Activated B cell treated with CpG ODN at 0.5 μM for 24 hours (primary cell): ENCODE data around the gene CHAT. TPM values are rescaled to one million over a fixed set of nuclear protein-coding genes. Genes with fewer than 3 reads are reported as not detected.

Source experiments
- ATAC-seq: fragments of 200-7000 bp; cut with Tn5 transposase; one replicate; pipeline ENCODE4 v1.10.0; 2021; ENCODE audit warnings: low read depth, mild to moderate bottlenecking, moderate library complexity
- CTCF ChIA-PET: fragments of 350-600 bp; sonication (Branson Sonifier 250); formaldehyde crosslinking; loops from one replicate; lab custom pipeline; 2021; ENCODE audit warnings: antibody characterized with exemption; lab: Charles Lee
- POLR2A ChIA-PET: fragments of 350-600 bp; sonication (Branson Sonifier 250); formaldehyde crosslinking; loops from one replicate; lab custom pipeline; 2021; ENCODE audit warnings: antibody characterized with exemption; lab: Charles Lee
- DNase-seq: peaks from one replicate; pipeline ENCODE4 v3.0.0; 2022
- H3K27ac Mint-ChIP-seq: one replicate; pipeline ENCODE4 v1.8.0; 2020; ENCODE audit warnings: mixed read lengths
- H3K27me3 Mint-ChIP-seq: one replicate; pipeline ENCODE4 v1.8.0; 2021; ENCODE audit warnings: mixed read lengths
- H3K36me3 Mint-ChIP-seq: one replicate; pipeline ENCODE4 v1.8.0; 2021; ENCODE audit warnings: low read depth, mixed read lengths
- H3K4me1 Mint-ChIP-seq: one replicate; pipeline ENCODE4 v1.8.0; 2021; ENCODE audit warnings: mixed read lengths
- H3K4me3 Mint-ChIP-seq: one replicate; pipeline ENCODE4 v1.8.0; 2020; ENCODE audit warnings: mild to moderate bottlenecking, mixed read lengths
- H3K9me3 Mint-ChIP-seq: one replicate; pipeline ENCODE4 v1.8.0; 2020; ENCODE audit warnings: mixed read lengths
- intact Hi-C: fragments of 100-400 bp; cut with micrococcal nuclease; formaldehyde crosslinking; loops from one replicate; pipeline ENCODE4 v1.15.1; 2024
- total RNA-seq: library from RNA; stranded (reverse); gene quantifications from 2 replicates; pipeline ENCODE4 v1.2.3, GENCODE V29; 2022
- TF ChIP-seq, protein P1 (sequence below): fragments of 200-600 bp; IDR thresholded peaks from one replicate; pipeline ENCODE4 v1.8.0; 2022; ENCODE audit warnings: antibody characterized with exemption, mild to moderate bottlenecking

CHAT gene
- total RNA-seq, 1 donor from 2014 or later = not detected

DNA sequence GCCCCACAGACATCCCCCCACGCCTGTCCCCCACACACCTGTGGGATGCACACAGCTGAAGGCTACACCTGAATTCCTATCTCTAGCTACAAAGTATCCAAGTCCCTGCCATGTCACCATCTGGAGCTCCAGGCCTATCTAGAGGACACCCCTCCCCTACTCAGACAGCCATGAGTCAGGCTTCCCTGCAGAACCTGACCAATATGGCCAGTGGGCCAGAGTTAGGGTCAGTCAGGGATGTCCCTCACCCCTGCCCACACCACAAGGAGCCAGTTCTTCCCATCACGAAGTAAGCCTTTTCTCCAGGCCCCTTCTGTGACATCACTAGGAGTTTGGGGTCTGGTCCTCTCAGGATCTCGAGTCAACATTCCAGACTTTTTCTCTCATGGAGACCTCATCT is 14.3 kb upstream of the CHAT start:
- no peaks in the 10 kb centered on the region for H3K4me1 Mint-ChIP-seq
- DNase-seq = no peak
- H3K4me3 Mint-ChIP-seq = no peak overlapping the region
- no peaks in the 10 kb centered on the region for H3K36me3 Mint-ChIP-seq
- intact Hi-C loops = no loop called here
- H3K27me3 Mint-ChIP-seq = peaks cover 31% of the 10 kb centered on the region
- H3K27ac Mint-ChIP-seq = no peak overlapping the region
- ATAC-seq = no peak
- ChIA-PET POLR2A (no interaction called here), CTCF (no interaction called here)
- H3K9me3 Mint-ChIP-seq = no peaks in the 10 kb centered on the region
- TF ChIP-seq, protein P1, sequence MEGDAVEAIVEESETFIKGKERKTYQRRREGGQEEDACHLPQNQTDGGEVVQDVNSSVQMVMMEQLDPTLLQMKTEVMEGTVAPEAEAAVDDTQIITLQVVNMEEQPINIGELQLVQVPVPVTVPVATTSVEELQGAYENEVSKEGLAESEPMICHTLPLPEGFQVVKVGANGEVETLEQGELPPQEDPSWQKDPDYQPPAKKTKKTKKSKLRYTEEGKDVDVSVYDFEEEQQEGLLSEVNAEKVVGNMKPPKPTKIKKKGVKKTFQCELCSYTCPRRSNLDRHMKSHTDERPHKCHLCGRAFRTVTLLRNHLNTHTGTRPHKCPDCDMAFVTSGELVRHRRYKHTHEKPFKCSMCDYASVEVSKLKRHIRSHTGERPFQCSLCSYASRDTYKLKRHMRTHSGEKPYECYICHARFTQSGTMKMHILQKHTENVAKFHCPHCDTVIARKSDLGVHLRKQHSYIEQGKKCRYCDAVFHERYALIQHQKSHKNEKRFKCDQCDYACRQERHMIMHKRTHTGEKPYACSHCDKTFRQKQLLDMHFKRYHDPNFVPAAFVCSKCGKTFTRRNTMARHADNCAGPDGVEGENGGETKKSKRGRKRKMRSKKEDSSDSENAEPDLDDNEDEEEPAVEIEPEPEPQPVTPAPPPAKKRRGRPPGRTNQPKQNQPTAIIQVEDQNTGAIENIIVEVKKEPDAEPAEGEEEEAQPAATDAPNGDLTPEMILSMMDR = no peak

DNA sequence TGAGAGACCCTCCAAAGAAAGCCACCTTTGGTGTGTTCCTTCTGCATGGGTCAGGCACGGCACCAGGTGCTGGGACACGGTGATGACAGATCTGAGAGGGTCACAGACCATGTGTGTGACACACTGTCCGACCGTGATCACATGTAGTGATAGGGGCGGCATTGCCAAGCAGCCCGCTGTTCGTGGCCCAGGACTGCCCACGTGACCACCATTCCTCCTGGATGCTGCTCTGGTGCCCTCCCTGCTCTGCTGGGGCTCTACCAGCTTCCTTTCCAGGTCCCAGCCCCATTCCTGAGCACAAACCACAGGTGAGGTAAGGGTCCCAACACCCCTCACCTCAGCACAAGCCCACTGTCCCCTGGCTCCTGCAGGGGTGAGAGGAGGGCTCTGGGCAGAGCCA is 13.8 kb upstream of the CHAT start:
- ATAC-seq (no peak), DNase-seq (no peak)
- ChIA-PET CTCF (no interaction called here), POLR2A (no interaction called here)
- no peak overlapping the region for H3K27ac Mint-ChIP-seq
- no peaks in the 10 kb centered on the region for H3K9me3 Mint-ChIP-seq
- H3K4me1 Mint-ChIP-seq = no peaks in the 10 kb centered on the region
- H3K36me3 Mint-ChIP-seq = no peaks in the 10 kb centered on the region
- TF ChIP-seq, protein P1 = no peak
- H3K4me3 Mint-ChIP-seq = no peak overlapping the region
- H3K27me3 Mint-ChIP-seq = peaks cover 34% of the 10 kb centered on the region
- intact Hi-C loops = no loop called here

DNA sequence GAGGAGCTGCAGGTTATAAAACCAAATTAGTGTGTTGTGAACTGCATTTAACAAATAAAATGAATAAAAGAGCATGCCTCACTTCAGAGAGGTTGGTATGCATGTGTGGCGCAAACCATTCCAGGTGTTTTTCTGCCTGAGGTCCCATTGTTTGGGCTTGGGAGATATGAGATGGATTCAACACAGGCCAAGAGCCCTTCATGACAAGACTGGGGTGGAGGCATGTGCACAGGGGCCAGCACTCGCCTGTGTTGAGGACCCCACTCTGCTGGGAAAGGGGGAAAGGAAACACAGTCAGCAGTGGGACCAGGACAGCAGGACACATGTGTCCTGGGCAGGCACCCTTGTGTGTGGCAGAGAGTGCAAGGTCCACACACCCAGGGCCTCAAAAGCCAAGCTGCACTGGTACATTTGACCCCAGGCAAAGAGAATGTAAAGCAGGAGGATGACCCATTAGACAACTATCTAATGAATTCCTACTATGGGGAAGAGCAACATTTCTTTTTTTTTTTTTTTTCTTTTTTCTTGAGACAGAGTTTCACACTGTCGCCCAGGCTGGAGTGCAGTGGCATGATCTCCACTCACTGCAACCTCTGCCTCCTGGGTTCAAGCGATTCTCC is 12.9 kb upstream of the CHAT start:
- ChIA-PET POLR2A (no interaction called here), CTCF (interaction anchor here (1.5 kb wide), 1 partner anchor 8 kb away, joined by 3 read pairs; no protein-coding TSS in a partner anchor)
- H3K9me3 Mint-ChIP-seq = no peaks in the 10 kb centered on the region
- DNase-seq (no peak), ATAC-seq (no peak)
- no peak overlapping the region for H3K27ac Mint-ChIP-seq
- intact Hi-C loops = no loop called here
- H3K4me3 Mint-ChIP-seq = no peak overlapping the region
- no peaks in the 10 kb centered on the region for H3K36me3 Mint-ChIP-seq
- H3K4me1 Mint-ChIP-seq = no peaks in the 10 kb centered on the region
- TF ChIP-seq, protein P1 = no peak
- peaks cover 40% of the 10 kb centered on the region for H3K27me3 Mint-ChIP-seq

DNA sequence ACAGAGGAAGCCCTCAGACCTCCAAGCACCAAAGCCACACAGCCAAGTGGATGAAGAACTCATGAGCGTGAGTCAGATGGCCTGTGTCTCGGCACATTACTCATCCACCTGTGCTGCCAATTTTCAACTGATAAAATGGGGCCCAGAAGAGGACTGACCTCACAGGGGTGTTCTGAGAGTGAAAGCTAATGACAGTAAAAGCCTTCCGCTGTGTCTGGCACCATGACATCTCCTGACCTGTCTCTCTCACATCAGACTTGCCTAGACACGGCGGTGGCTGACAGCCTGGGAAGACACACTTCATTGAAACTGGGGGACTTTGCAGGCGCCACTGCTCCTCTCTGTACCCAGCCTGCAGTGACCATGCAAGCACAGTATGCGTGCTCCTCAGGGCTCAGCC is 12.0 kb upstream of the CHAT start:
- ChIA-PET POLR2A (no interaction called here), CTCF (interaction anchor here (1.5 kb wide), 1 partner anchor 9 kb away, joined by 3 read pairs; no protein-coding TSS in a partner anchor)
- H3K4me1 Mint-ChIP-seq = peaks cover 3% of the 10 kb centered on the region
- H3K27ac Mint-ChIP-seq = no peak overlapping the region
- intact Hi-C loops = no loop called here
- no peaks in the 10 kb centered on the region for H3K9me3 Mint-ChIP-seq
- H3K4me3 Mint-ChIP-seq = no peak overlapping the region
- ATAC-seq (no peak), DNase-seq (no peak)
- H3K27me3 Mint-ChIP-seq = peaks cover 45% of the 10 kb centered on the region
- H3K36me3 Mint-ChIP-seq = no peaks in the 10 kb centered on the region
- TF ChIP-seq, protein P1 = no peak

DNA sequence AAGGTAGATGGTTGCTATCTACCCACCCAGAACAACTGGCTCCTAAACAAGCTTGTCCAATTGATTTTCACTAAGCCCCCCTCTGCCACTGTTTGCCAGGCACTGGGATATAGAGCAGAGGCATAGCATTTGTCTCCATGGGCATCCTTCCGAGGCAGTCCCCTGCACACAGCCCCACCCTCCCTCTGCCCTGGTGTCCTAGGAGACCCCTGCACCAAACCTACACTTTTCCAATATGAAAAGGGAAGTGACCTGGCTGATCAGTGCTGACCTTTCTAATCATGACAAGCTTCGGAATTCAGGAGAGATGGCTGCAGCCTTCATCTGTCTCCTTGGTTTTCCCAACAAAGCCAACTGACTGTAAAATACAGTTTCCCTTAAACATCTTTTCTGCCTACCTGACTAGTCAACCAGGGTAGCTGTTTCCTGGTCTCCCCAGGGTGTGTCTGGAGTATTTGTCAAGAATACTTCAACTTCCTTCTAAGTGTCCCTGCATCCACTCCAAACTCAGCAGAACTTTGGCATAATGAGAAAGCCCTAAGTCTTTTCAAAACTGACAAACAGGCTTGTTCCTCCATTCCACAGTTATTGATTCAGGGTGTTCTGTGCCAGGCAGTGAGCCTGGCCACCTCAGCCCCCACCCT is 11.3 kb upstream of the CHAT start:
- intact Hi-C loops = no loop called here
- Mint-ChIP-seq H3K27ac (no peak overlapping the region), H3K4me3 (no peak overlapping the region), H3K4me1 (peaks cover 6% of the 10 kb centered on the region), H3K36me3 (no peaks in the 10 kb centered on the region), H3K27me3 (peaks cover 50% of the 10 kb centered on the region), H3K9me3 (no peaks in the 10 kb centered on the region)
- TF ChIP-seq, protein P1 = no peak
- POLR2A ChIA-PET = no interaction called here
- DNase-seq (no peak), ATAC-seq (no peak)
- CTCF ChIA-PET = no interaction called here
